H1 (cell line): ENCODE data around the gene GPR31. TPM values are rescaled to one million over a fixed set of nuclear protein-coding genes. Genes with fewer than 3 reads are reported as not detected.

Source experiments
- CHD2 ChIP-seq: IDR thresholded peaks from 2 replicates; pipeline ENCODE4 v1.6.1; 2012; ENCODE audit warnings: low read length, improper control_type of control experiment
- CTCF ChIP-seq, 3 experiments: IDR thresholded peaks; 1 replicate in 2 of 3; 2 replicates in 1 of 3; pipeline versions ENCODE4 v1.5.1 to v1.6.1; 2011; ENCODE audit warnings: low read length in 3 of 3, mild to moderate bottlenecking in 3 of 3, inconsistent platforms in 2 of 3, low read depth in 1 of 3, moderate library complexity in 1 of 3; ENCODE audit not compliant: insufficient read depth in 1 of 3; ENCODE audit errors: control extremely low read depth in 1 of 3
- EGR1 ChIP-seq: IDR thresholded peaks from 2 replicates; pipeline ENCODE4 v1.6.1; 2011; ENCODE audit warnings: low read depth, low read length, borderline replicate concordance
- GABPA ChIP-seq: IDR thresholded peaks from 2 replicates; pipeline ENCODE4 v1.6.1; 2011; ENCODE audit warnings: mild to moderate bottlenecking, low read length, moderate library complexity, borderline replicate concordance; ENCODE audit not compliant: insufficient read depth
- HDAC2 ChIP-seq, 2 experiments: fragments of 300-600 bp in 1 of 2; sonication (generic) in 1 of 2; IDR thresholded peaks; 2 replicates each; pipeline ENCODE4 v1.6.1; 2011 to 2012; ENCODE audit warnings: low read depth in 2 of 2, low read length in 2 of 2, mild to moderate bottlenecking in 2 of 2, moderate library complexity in 2 of 2, borderline replicate concordance in 1 of 2, inconsistent platforms in 1 of 2
- JUN ChIP-seq: IDR thresholded peaks from 2 replicates; pipeline ENCODE4 v1.6.1; 2011; ENCODE audit warnings: low read depth, mild to moderate bottlenecking, improper control_type of control experiment, low read length
- PHF8 ChIP-seq: fragments of 200-600 bp; sonication (generic); conservative IDR thresholded peaks from 2 replicates; pipeline ENCODE4 v1.7.1; 2012; ENCODE audit warnings: low read depth, mild to moderate bottlenecking, inconsistent platforms, low read length, moderate library complexity
- polyA plus RNA-seq, 7 experiments: library from polyadenylated mRNA; depleted of rRNA in 3 of 7; stranded (reverse) in 5 of 7; unstranded in 2 of 7; fragments of >200 nt in 5 of 7; fragments of 200-250 nt in 2 of 7; gene quantifications; 1 replicate in 5 of 7; 2 replicates in 1 of 7; 4 replicates in 1 of 7; pipeline versions ENCODE4 v1.2.1 to v1.2.3, GENCODE V29; 2011 to 2013; ENCODE audit warnings: missing spikeins in 2 of 7, mixed read lengths in 2 of 7
- total RNA-seq: library from RNA; stranded (reverse); fragmentation: NEBNext Ultra II Directional; extraction: Animal tissue kit (Norgen Biotek cat#: 25700); gene quantifications from 2 replicates; pipeline ENCODE4 v1.2.1, GENCODE V29; 2021

The GPR31 gene
- total and polyA plus RNA-seq, 2 of the 8 experiments (the other 6 are each of a cell fraction or from before 2014, with no cell fraction given): not detected

GRCh38 chr6:167113047-167113754, 44.6 kb downstream of the GPR31 start (continued):
- TF ChIP-seq HDAC2 (IDR thresholded peaks at IDR 0.05; ENCODE audit: borderline replicate concordance in 1 of 2, low read depth in 2 of 2, low read length in 2 of 2): no peak
- no peak for TF ChIP-seq CTCF (IDR thresholded peaks at IDR 0.05; ENCODE audit: control extremely low read depth in 1 of 3, insufficient read depth in 1 of 3, low read depth in 1 of 3, low read length in 3 of 3)
- no peak for TF ChIP-seq JUN
- TF ChIP-seq PHF8: no peak
- no peak for TF ChIP-seq CHD2
- no peak for TF ChIP-seq GABPA
- no peak for TF ChIP-seq EGR1
- TF ChIP-seq, all 59 proteins: peak for 0
